ENCODE data around the gene ST3GAL3.

The ST3GAL3 gene

GRCh38 chr1:43803105-43803504 is 95.8 kb downstream of the ST3GAL3 start:
- Histone ChIP-seq H3K4me3 (ENCODE audit: insufficient read depth in 1 of 2, low read depth in 1 of 2, low read length in 2 of 2) (no peak overlapping the region), H3K18ac (ENCODE audit: low read depth in 1 of 2, low read length in 2 of 2) (no peak overlapping the region), H3K79me1 (replicated peaks; ENCODE audit: low read length, poor library complexity, severe bottlenecking) (peaks cover 39% of the 10 kb centered on the region), H2AFZ (ENCODE audit: low read depth, low read length) (no peak overlapping the region), H3K27ac (ENCODE audit: low read length, poor library complexity, severe bottlenecking) (no peak overlapping the region), H3K36me3 (ENCODE audit: control insufficient read depth in 1 of 2, insufficient read depth in 2 of 2, low read depth in 1 of 2, low read length in 2 of 2) (peaks cover 6 to 7% of the 10 kb centered on the region in 2 experiments), H2BK120ac (ENCODE audit: low read depth, low read length) (no peak overlapping the region), H3K14ac (ENCODE audit: low read length in 2 of 2) (no peak overlapping the region), H2AK5ac (ENCODE audit: low read length, severe bottlenecking) (no peak overlapping the region), H3K9me3 (ENCODE audit: control insufficient read depth, low read length) (no peaks in the 10 kb centered on the region), H3K4ac (ENCODE audit: low read depth in 1 of 2, low read length in 2 of 2) (no peak overlapping the region), H2BK15ac (ENCODE audit: low read depth, poor library complexity, severe bottlenecking) (no peak overlapping the region), H2BK5ac (ENCODE audit: low read depth, low read length, poor library complexity, severe bottlenecking) (no peak overlapping the region), H3K4me1 (ENCODE audit: control insufficient read depth, insufficient read depth, low read depth, low read length) (peaks cover 6% of the 10 kb centered on the region), H4K8ac (ENCODE audit: low read length) (peak overlapping the region; percentile 25), H4K91ac (ENCODE audit: low read length) (no peak overlapping the region), H2BK12ac (ENCODE audit: low read length in 2 of 2) (no peak overlapping the region), H3K23ac (ENCODE audit: low read length in 2 of 2) (no peak overlapping the region), H3K9ac (ENCODE audit: low read length) (no peak overlapping the region), H3K4me2 (ENCODE audit: low read length, poor library complexity, severe bottlenecking) (no peak overlapping the region), H3K27me3 (ENCODE audit: control insufficient read depth in 1 of 2, insufficient read depth in 1 of 2, low read length in 2 of 2) (no peaks in the 10 kb centered on the region)
- DNase-seq, result no peak
- 87% methylated on average over 9 of the region's 9 CpGs for WGBS

GRCh38 chr1:43803646-43804045 is 96.3 kb downstream of the ST3GAL3 start:
- Histone ChIP-seq H3K4me3 (ENCODE audit: insufficient read depth in 1 of 2, low read depth in 1 of 2, low read length in 2 of 2) (no peak overlapping the region), H3K36me3 (ENCODE audit: control insufficient read depth in 1 of 2, insufficient read depth in 2 of 2, low read depth in 1 of 2, low read length in 2 of 2) (peaks cover 3 to 11% of the 10 kb centered on the region in 2 experiments), H3K9me3 (ENCODE audit: control insufficient read depth, low read length) (peaks cover 3% of the 10 kb centered on the region), H2BK12ac (ENCODE audit: low read length in 2 of 2) (no peak overlapping the region), H2AK5ac (ENCODE audit: low read length, severe bottlenecking) (no peak overlapping the region), H3K4me2 (ENCODE audit: low read length, poor library complexity, severe bottlenecking) (no peak overlapping the region), H4K91ac (ENCODE audit: low read length) (no peak overlapping the region), H3K27ac (ENCODE audit: low read length, poor library complexity, severe bottlenecking) (no peak overlapping the region), H4K8ac (ENCODE audit: low read length) (no peak overlapping the region), H3K27me3 (ENCODE audit: control insufficient read depth in 1 of 2, insufficient read depth in 1 of 2, low read length in 2 of 2) (no peaks in the 10 kb centered on the region), H2BK5ac (ENCODE audit: low read depth, low read length, poor library complexity, severe bottlenecking) (no peak overlapping the region), H3K9ac (ENCODE audit: low read length) (no peak overlapping the region), H3K14ac (ENCODE audit: low read length in 2 of 2) (no peak overlapping the region), H3K79me1 (replicated peaks; ENCODE audit: low read length, poor library complexity, severe bottlenecking) (peaks cover 38% of the 10 kb centered on the region), H3K18ac (ENCODE audit: low read depth in 1 of 2, low read length in 2 of 2) (no peak overlapping the region), H3K23ac (ENCODE audit: low read length in 2 of 2) (no peak overlapping the region), H3K4ac (ENCODE audit: low read depth in 1 of 2, low read length in 2 of 2) (no peak overlapping the region), H2BK15ac (ENCODE audit: low read depth, poor library complexity, severe bottlenecking) (no peak overlapping the region), H2AFZ (ENCODE audit: low read depth, low read length) (no peak overlapping the region), H2BK120ac (ENCODE audit: low read depth, low read length) (no peak overlapping the region), H3K4me1 (ENCODE audit: control insufficient read depth, insufficient read depth, low read depth, low read length) (peaks cover 6% of the 10 kb centered on the region)
- DNase-seq, result peak; percentile 42
- 62% methylated on average over 4 of the region's 4 CpGs for WGBS

- WGBS, result 83% methylated on average over 4 of the region's 4 CpGs
- H3K9me3 ChIP-seq (ENCODE audit: control insufficient read depth, low read length), result peaks cover 11% of the 10 kb centered on the region
- H4K8ac ChIP-seq (ENCODE audit: low read length), result no peak overlapping the region
- H3K4me1 ChIP-seq (ENCODE audit: control insufficient read depth, insufficient read depth, low read depth, low read length), result peaks cover 6% of the 10 kb centered on the region
- peaks cover 36% of the 10 kb centered on the region for H3K79me1 ChIP-seq (replicated peaks; ENCODE audit: low read length, poor library complexity, severe bottlenecking)
- H2AK5ac ChIP-seq (ENCODE audit: low read length, severe bottlenecking), result no peak overlapping the region
- H2AFZ ChIP-seq (ENCODE audit: low read depth, low read length), result no peak overlapping the region
- H3K27ac ChIP-seq (ENCODE audit: low read length, poor library complexity, severe bottlenecking), result no peak overlapping the region
- peaks cover 3 to 16% of the 10 kb centered on the region in 2 experiments for H3K36me3 ChIP-seq (ENCODE audit: control insufficient read depth in 1 of 2, insufficient read depth in 2 of 2, low read depth in 1 of 2, low read length in 2 of 2)
- H3K4me2 ChIP-seq (ENCODE audit: low read length, poor library complexity, severe bottlenecking), result no peak overlapping the region
- no peak overlapping the region for H2BK15ac ChIP-seq (ENCODE audit: low read depth, poor library complexity, severe bottlenecking)
- no peak for DNase-seq
- no peak overlapping the region for H3K4ac ChIP-seq (ENCODE audit: low read depth in 1 of 2, low read length in 2 of 2)
- H2BK120ac ChIP-seq (ENCODE audit: low read depth, low read length), result no peak overlapping the region
- no peak overlapping the region for H2BK12ac ChIP-seq (ENCODE audit: low read length in 2 of 2)
- H3K4me3 ChIP-seq (ENCODE audit: insufficient read depth in 1 of 2, low read depth in 1 of 2, low read length in 2 of 2), result peak overlapping the region in 1 of 2 experiments; percentile 20
- H3K23ac ChIP-seq (ENCODE audit: low read length in 2 of 2), result no peak overlapping the region
- H3K18ac ChIP-seq (ENCODE audit: low read depth in 1 of 2, low read length in 2 of 2), result no peak overlapping the region
- no peak overlapping the region for H4K91ac ChIP-seq (ENCODE audit: low read length)
- no peak overlapping the region for H2BK5ac ChIP-seq (ENCODE audit: low read depth, low read length, poor library complexity, severe bottlenecking)
- no peak overlapping the region for H3K9ac ChIP-seq (ENCODE audit: low read length)
- no peak overlapping the region for H3K14ac ChIP-seq (ENCODE audit: low read length in 2 of 2)
- H3K27me3 ChIP-seq (ENCODE audit: control insufficient read depth in 1 of 2, insufficient read depth in 1 of 2, low read length in 2 of 2), result no peaks in the 10 kb centered on the region
Measured at GRCh38 chr1:43804569-43804968, 97.2 kb downstream of the ST3GAL3 start.

GRCh38 chr1:43805340-43805739 is 98.0 kb downstream of the ST3GAL3 start:
- no peak overlapping the region for H3K9ac ChIP-seq (ENCODE audit: low read length)
- H3K27me3 ChIP-seq (ENCODE audit: control insufficient read depth in 1 of 2, insufficient read depth in 1 of 2, low read length in 2 of 2), result no peaks in the 10 kb centered on the region
- H3K23ac ChIP-seq (ENCODE audit: low read length in 2 of 2), result no peak overlapping the region
- H2BK15ac ChIP-seq (ENCODE audit: low read depth, poor library complexity, severe bottlenecking), result no peak overlapping the region
- no peak overlapping the region for H4K8ac ChIP-seq (ENCODE audit: low read length)
- peaks cover 6 to 19% of the 10 kb centered on the region in 2 experiments for H3K36me3 ChIP-seq (ENCODE audit: control insufficient read depth in 1 of 2, insufficient read depth in 2 of 2, low read depth in 1 of 2, low read length in 2 of 2)
- peaks cover 11% of the 10 kb centered on the region for H3K9me3 ChIP-seq (ENCODE audit: control insufficient read depth, low read length)
- no peak overlapping the region for H3K27ac ChIP-seq (ENCODE audit: low read length, poor library complexity, severe bottlenecking)
- no peak overlapping the region for H3K4ac ChIP-seq (ENCODE audit: low read depth in 1 of 2, low read length in 2 of 2)
- no peak overlapping the region for H2BK120ac ChIP-seq (ENCODE audit: low read depth, low read length)
- no peak overlapping the region for H3K4me3 ChIP-seq (ENCODE audit: insufficient read depth in 1 of 2, low read depth in 1 of 2, low read length in 2 of 2)
- over 99% methylated on average over 5 of the region's 5 CpGs for WGBS
- H3K4me1 ChIP-seq (ENCODE audit: control insufficient read depth, insufficient read depth, low read depth, low read length), result peaks cover 5% of the 10 kb centered on the region
- no peak overlapping the region for H3K4me2 ChIP-seq (ENCODE audit: low read length, poor library complexity, severe bottlenecking)
- no peak overlapping the region for H3K18ac ChIP-seq (ENCODE audit: low read depth in 1 of 2, low read length in 2 of 2)
- no peak overlapping the region for H2AK5ac ChIP-seq (ENCODE audit: low read length, severe bottlenecking)
- no peak overlapping the region for H2BK5ac ChIP-seq (ENCODE audit: low read depth, low read length, poor library complexity, severe bottlenecking)
- peaks cover 34% of the 10 kb centered on the region for H3K79me1 ChIP-seq (replicated peaks; ENCODE audit: low read length, poor library complexity, severe bottlenecking)
- no peak overlapping the region for H3K14ac ChIP-seq (ENCODE audit: low read length in 2 of 2)
- no peak overlapping the region for H2AFZ ChIP-seq (ENCODE audit: low read depth, low read length)
- no peak for DNase-seq
- no peak overlapping the region for H2BK12ac ChIP-seq (ENCODE audit: low read length in 2 of 2)
- no peak overlapping the region for H4K91ac ChIP-seq (ENCODE audit: low read length)

All from mesenchymal stem cell (in vitro differentiated cells and primary cell).